Endothelial cell of umbilical vein (primary cell): ENCODE measurements around the gene NPNT. TPM values are rescaled to one million over a fixed set of nuclear protein-coding genes. Genes with fewer than 3 reads are reported as not detected.

ENCODE experiments used
- BruUV-seq: library from RNA; stranded (reverse); fragments of 400-500 nt; replicated peaks from 2 replicates; lab custom pipeline; 2021; lab: Mats Ljungman, UMichigan
- CTCF ChIA-PET: fragments of 300-600, 350-600 bp; sonication (Branson Sonifier 250); formaldehyde crosslinking; loops from one replicate; lab custom pipeline; 2021; ENCODE audit warnings: antibody characterized with exemption, inconsistent platforms; lab: Charles Lee
- POLR2A ChIA-PET: fragments of 300-600, 350-600 bp; sonication (Branson Sonifier 250); formaldehyde crosslinking; loops from one replicate; lab custom pipeline; 2021; ENCODE audit warnings: antibody characterized with exemption, inconsistent platforms; lab: Charles Lee
- DNase-seq: peaks from one replicate; pipeline ENCODE4 v3.0.0-alpha.2; 2011; ENCODE audit warnings: low read depth, low spot score
- FAIRE-seq: peaks from 2 replicates; lab custom pipeline; 2011; peaks lifted over from hg19 to GRCh38; lab: Jason Lieb, UNC
- H2AFZ ChIP-seq: 2 replicates; pipeline ENCODE4 v1.6.0; 2012; ENCODE audit warnings: low read depth, low read length, control low read depth, inconsistent platforms
- H3K27ac ChIP-seq: 2 replicates; pipeline ENCODE4 v1.5.1; 2011; ENCODE audit warnings: low read depth, mild to moderate bottlenecking, control low read depth, low read length, moderate library complexity; ENCODE audit not compliant: insufficient read depth
- H3K27me3 ChIP-seq, 2 experiments: 2 replicates each; pipeline versions ENCODE4 v1.6.0 to v1.6.1; 2011; ENCODE audit warnings: low read length in 2 of 2, mixed read lengths in 1 of 2; ENCODE audit not compliant: control insufficient read depth in 2 of 2, insufficient read depth in 2 of 2
- H3K36me3 ChIP-seq, 2 experiments: 2 replicates in 1 of 2; 3 replicates in 1 of 2; pipeline ENCODE4 v1.5.1; 2011; ENCODE audit warnings: low read length in 2 of 2, mild to moderate bottlenecking in 1 of 2, moderate library complexity in 1 of 2; ENCODE audit not compliant: control insufficient read depth in 2 of 2, insufficient read depth in 2 of 2; ENCODE audit errors: extremely low read depth in 1 of 2
- H3K4me1 ChIP-seq: 3 replicates; pipeline ENCODE4 v1.5.1; 2011; ENCODE audit warnings: mild to moderate bottlenecking, low read length; ENCODE audit not compliant: control insufficient read depth, insufficient read depth; ENCODE audit errors: extremely low read depth
- H3K4me2 ChIP-seq: 2 replicates; pipeline ENCODE4 v1.6.1; 2011; ENCODE audit warnings: low read length, control low read depth, mixed read lengths; ENCODE audit not compliant: insufficient read depth
- H3K4me3 ChIP-seq, 3 experiments: fragments of 200-600 bp in 1 of 3; sonication (generic), shearing (Covaris generic) in 1 of 3; replicated peaks in 1 of 3; 2 replicates each; pipeline ENCODE4 v1.5.1; 2011 to 2016; ENCODE audit warnings: control low read depth in 3 of 3, low read length in 3 of 3, mild to moderate bottlenecking in 2 of 3, inconsistent platforms in 1 of 3, low read depth in 1 of 3, moderate library complexity in 1 of 3; ENCODE audit not compliant: insufficient read depth in 1 of 3
- H3K79me2 ChIP-seq: 2 replicates; pipeline ENCODE4 v1.6.0; 2012; ENCODE audit warnings: low read length, inconsistent platforms; ENCODE audit not compliant: control insufficient read depth, insufficient read depth
- H3K9ac ChIP-seq: replicated peaks from 2 replicates; pipeline ENCODE3; 2011; ENCODE audit warnings: low read length, control low read depth; ENCODE audit not compliant: insufficient read depth; ENCODE audit errors: extremely low read depth
- H3K9me1 ChIP-seq: replicated peaks from 3 replicates; pipeline ENCODE4 v1.6.0; 2011; ENCODE audit warnings: mild to moderate bottlenecking, low read length; ENCODE audit not compliant: control insufficient read depth, insufficient read depth; ENCODE audit errors: extremely low read depth
- H3K9me3 ChIP-seq: replicated peaks from 2 replicates; pipeline ENCODE4 v1.5.1; 2012; ENCODE audit warnings: low read length, inconsistent platforms; ENCODE audit not compliant: control insufficient read depth, insufficient read depth
- H4K20me1 ChIP-seq: replicated peaks from 2 replicates; pipeline ENCODE3; 2011; ENCODE audit warnings: mild to moderate bottlenecking, low read length; ENCODE audit not compliant: control insufficient read depth, insufficient read depth; ENCODE audit errors: extremely low read depth
- EZH2 ChIP-seq: IDR thresholded peaks from 2 replicates; pipeline ENCODE4 v1.6.1; 2012; ENCODE audit warnings: borderline replicate concordance, low read depth, mild to moderate bottlenecking, moderate library complexity, low read length, inconsistent platforms; ENCODE audit not compliant: severe bottlenecking
- FOS ChIP-seq: IDR thresholded peaks from 2 replicates; pipeline ENCODE4 v1.6.1; 2011; ENCODE audit warnings: mild to moderate bottlenecking, low read length, moderate library complexity, borderline replicate concordance; ENCODE audit not compliant: insufficient read depth
- GATA2 ChIP-seq: IDR thresholded peaks from 2 replicates; pipeline ENCODE4 v1.7.0; 2011; ENCODE audit warnings: low read depth, mild to moderate bottlenecking, moderate library complexity, mixed read lengths, low read length; ENCODE audit not compliant: insufficient read length, insufficient read depth
- JUN ChIP-seq: IDR thresholded peaks from 2 replicates; pipeline ENCODE4 v1.6.1; 2011; ENCODE audit warnings: borderline replicate concordance, low read depth; ENCODE audit not compliant: insufficient read length, insufficient read depth
- MYC ChIP-seq: IDR thresholded peaks from one replicate; pipeline ENCODE4 v1.6.1; 2011; ENCODE audit warnings: mild to moderate bottlenecking, low read depth, low read length
- POLR2A ChIP-seq: IDR thresholded peaks from 2 replicates; pipeline ENCODE4 v1.6.1; 2012; ENCODE audit warnings: low read depth, mild to moderate bottlenecking, control low read depth, low read length
- POLR2AphosphoS5 ChIP-seq: IDR thresholded peaks from 2 replicates; pipeline ENCODE4 v1.6.1; 2012; ENCODE audit warnings: low read depth, mild to moderate bottlenecking, control low read depth, low read length, moderate library complexity; ENCODE audit not compliant: insufficient read depth
- dilution Hi-C: fragments of 300-500 bp; cut with MboI; formaldehyde crosslinking; loops from one replicate; pipeline ENCODE4 v1.15.0; 2019; ENCODE audit warnings: low sequenced_read_pairs; ENCODE audit not compliant: extremely low pct_ligation_motif_present
- intact Hi-C: fragments of 100-400 bp; cut with micrococcal nuclease; formaldehyde crosslinking; loops from one replicate; pipeline ENCODE4 v1.10.0; 2022
- polyA plus RNA-seq, 4 experiments: library from polyadenylated mRNA; depleted of rRNA in 3 of 4; stranded (reverse) in 3 of 4; unstranded in 1 of 4; fragments of >200 nt; gene quantifications; 2 replicates each; pipeline versions ENCODE4 v1.2.1 to v1.2.3, GENCODE V29; 2011 to 2012; ENCODE audit warnings: missing spikeins in 1 of 4
- total RNA-seq: library from RNA; stranded (reverse); gene quantifications from 2 replicates; pipeline ENCODE4 v1.2.3, GENCODE V29; 2021
- TF ChIP-seq, protein P1 (sequence below), 2 donors: IDR thresholded peaks; 1 replicate in 1 of 2; 2 replicates in 1 of 2; pipeline ENCODE4 v1.5.1; 2011; ENCODE audit warnings: low read length in 2 of 2, mild to moderate bottlenecking in 2 of 2, moderate library complexity in 2 of 2, control low read depth in 1 of 2, inconsistent platforms in 1 of 2, low read depth in 1 of 2; ENCODE audit not compliant: insufficient read depth in 1 of 2; ENCODE audit errors: extremely low read depth in 1 of 2
- TF ChIP-seq, protein P2 (sequence below): IDR thresholded peaks from 2 replicates; pipeline ENCODE4 v1.6.1; 2011; ENCODE audit not compliant: insufficient read depth, insufficient read length

NPNT gene
- total and polyA plus RNA-seq, 2 donors (not counting 3 experiments of a cell fraction or from before 2014, with no cell fraction given) = not detected

DNA sequence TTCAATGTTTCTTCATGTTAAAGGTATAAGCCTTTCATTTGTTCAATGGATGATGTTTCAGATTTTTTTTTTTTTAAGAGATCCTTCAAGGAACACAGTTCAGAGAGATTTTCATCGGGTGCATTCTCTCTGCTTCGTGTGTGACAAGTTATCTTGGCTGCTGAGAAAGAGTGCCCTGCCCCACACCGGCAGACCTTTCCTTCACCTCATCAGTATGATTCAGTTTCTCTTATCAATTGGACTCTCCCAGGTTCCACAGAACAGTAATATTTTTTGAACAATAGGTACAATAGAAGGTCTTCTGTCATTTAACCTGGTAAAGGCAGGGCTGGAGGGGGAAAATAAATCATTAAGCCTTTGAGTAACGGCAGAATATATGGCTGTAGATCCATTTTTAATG is 75.8 kb downstream of the NPNT start:
- no peak overlapping the region for H2AFZ ChIP-seq
- H3K4me3 ChIP-seq = no peak overlapping the region
- peaks cover 0 to 3% of the 10 kb centered on the region in 2 experiments for H3K27me3 ChIP-seq
- H3K9me3 ChIP-seq = no peaks in the 10 kb centered on the region
- TF ChIP-seq EZH2 (no peak), JUN (no peak), MYC (no peak), GATA2 (no peak), POLR2A (no peak), POLR2AphosphoS5 (no peak), FOS (no peak)
- TF ChIP-seq, protein P1, sequence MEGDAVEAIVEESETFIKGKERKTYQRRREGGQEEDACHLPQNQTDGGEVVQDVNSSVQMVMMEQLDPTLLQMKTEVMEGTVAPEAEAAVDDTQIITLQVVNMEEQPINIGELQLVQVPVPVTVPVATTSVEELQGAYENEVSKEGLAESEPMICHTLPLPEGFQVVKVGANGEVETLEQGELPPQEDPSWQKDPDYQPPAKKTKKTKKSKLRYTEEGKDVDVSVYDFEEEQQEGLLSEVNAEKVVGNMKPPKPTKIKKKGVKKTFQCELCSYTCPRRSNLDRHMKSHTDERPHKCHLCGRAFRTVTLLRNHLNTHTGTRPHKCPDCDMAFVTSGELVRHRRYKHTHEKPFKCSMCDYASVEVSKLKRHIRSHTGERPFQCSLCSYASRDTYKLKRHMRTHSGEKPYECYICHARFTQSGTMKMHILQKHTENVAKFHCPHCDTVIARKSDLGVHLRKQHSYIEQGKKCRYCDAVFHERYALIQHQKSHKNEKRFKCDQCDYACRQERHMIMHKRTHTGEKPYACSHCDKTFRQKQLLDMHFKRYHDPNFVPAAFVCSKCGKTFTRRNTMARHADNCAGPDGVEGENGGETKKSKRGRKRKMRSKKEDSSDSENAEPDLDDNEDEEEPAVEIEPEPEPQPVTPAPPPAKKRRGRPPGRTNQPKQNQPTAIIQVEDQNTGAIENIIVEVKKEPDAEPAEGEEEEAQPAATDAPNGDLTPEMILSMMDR (IDR thresholded peaks at IDR 0.05; ENCODE audit: extremely low read depth in 1 of 2, insufficient read depth in 1 of 2, low read depth in 1 of 2, low read length in 2 of 2) = no peak
- TF ChIP-seq, protein P2, sequence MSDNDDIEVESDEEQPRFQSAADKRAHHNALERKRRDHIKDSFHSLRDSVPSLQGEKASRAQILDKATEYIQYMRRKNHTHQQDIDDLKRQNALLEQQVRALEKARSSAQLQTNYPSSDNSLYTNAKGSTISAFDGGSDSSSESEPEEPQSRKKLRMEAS = no peak
- ChIA-PET CTCF (no interaction called here), POLR2A (no interaction called here)
- H3K36me3 ChIP-seq = no peaks in the 10 kb centered on the region
- no peak overlapping the region for H3K4me2 ChIP-seq
- no peak overlapping the region for H3K9ac ChIP-seq
- FAIRE-seq (no peak), DNase-seq (no peak)
- no peaks in the 10 kb centered on the region for H3K4me1 ChIP-seq
- no peaks in the 10 kb centered on the region for H4K20me1 ChIP-seq
- no peaks in the 10 kb centered on the region for H3K9me1 ChIP-seq
- no peak overlapping the region for H3K27ac ChIP-seq
- dilution Hi-C loops (no loop called here), intact Hi-C loops (no loop called here)
- no TSS peak for BruUV-seq
- no peaks in the 10 kb centered on the region for H3K79me2 ChIP-seq
